MM.1S (cell line): ENCODE results near the gene TMIE.

Experiments used
- DNase-seq: peaks from one replicate; pipeline ENCODE4 v3.0.0-alpha.2; 2015
- H2AFZ ChIP-seq: fragments of 300-600 bp; sonication (generic); 2 replicates; pipeline ENCODE4 v1.6.0; 2016; ENCODE audit warnings: antibody characterized with exemption, low read length
- H3F3A ChIP-seq: fragments of 300-600 bp; sonication (generic); 2 replicates; pipeline ENCODE4 v1.6.1; 2016; ENCODE audit warnings: mild to moderate bottlenecking, antibody characterized with exemption, low read length, moderate library complexity, mixed read lengths; ENCODE audit not compliant: insufficient read depth
- H3K27ac ChIP-seq: fragments of 300-600 bp; sonication (generic); 2 replicates; pipeline ENCODE4 v1.5.1; 2016; ENCODE audit warnings: mild to moderate bottlenecking, low read length
- H3K27me3 ChIP-seq: fragments of 300-600 bp; sonication (generic); replicated peaks from 2 replicates; pipeline ENCODE4 v1.6.0; 2016; ENCODE audit warnings: low read length; ENCODE audit not compliant: insufficient read depth
- H3K36me3 ChIP-seq: fragments of 300-600 bp; sonication (generic); replicated peaks from 2 replicates; pipeline ENCODE4 v1.6.1; 2016; ENCODE audit warnings: mild to moderate bottlenecking, low read length, mixed read lengths; ENCODE audit not compliant: insufficient read depth
- H3K4me1 ChIP-seq: fragments of 300-600 bp; sonication (generic); 2 replicates; pipeline ENCODE4 v1.6.1; 2016; ENCODE audit warnings: low read length, mixed read lengths
- H3K4me2 ChIP-seq: fragments of 300-600 bp; sonication (generic); 2 replicates; pipeline ENCODE4 v1.6.0; 2016; ENCODE audit warnings: low read depth, low read length
- H3K4me3 ChIP-seq: fragments of 300-600 bp; sonication (generic); 2 replicates; pipeline ENCODE4 v1.5.1; 2016; ENCODE audit warnings: low read length, mixed read lengths
- H3K79me2 ChIP-seq: fragments of 300-600 bp; sonication (generic); 2 replicates; pipeline ENCODE4 v1.6.1; 2016; ENCODE audit warnings: mixed run types, low read length, mixed read lengths
- H3K9ac ChIP-seq: fragments of 300-600 bp; sonication (generic); 2 replicates; pipeline ENCODE4 v1.6.1; 2016; ENCODE audit warnings: low read length, mixed read lengths
- H3K9me2 ChIP-seq: fragments of 300-600 bp; sonication (generic); replicated peaks from 2 replicates; pipeline ENCODE4 v1.6.1; 2016; ENCODE audit warnings: mild to moderate bottlenecking, low read length, mixed read lengths; ENCODE audit not compliant: insufficient read depth
- H3K9me3 ChIP-seq: fragments of 300-600 bp; sonication (generic); replicated peaks from 2 replicates; pipeline ENCODE4 v1.6.1; 2016; ENCODE audit warnings: mild to moderate bottlenecking, low read length, mixed read lengths; ENCODE audit not compliant: insufficient read depth
- H4K20me1 ChIP-seq: fragments of 300-600 bp; sonication (generic); 2 replicates; pipeline ENCODE4 v1.6.1; 2016; ENCODE audit warnings: mild to moderate bottlenecking, low read length, moderate library complexity, mixed read lengths; ENCODE audit not compliant: insufficient read depth
- EZH2 ChIP-seq: fragments of 300-600 bp; sonication (generic); optimal IDR thresholded peaks from 2 replicates; pipeline ENCODE3; 2017; ENCODE audit warnings: low read depth, mild to moderate bottlenecking, antibody characterized with exemption, low read length, mixed read lengths
- EZH2phosphoT487 ChIP-seq: fragments of 300-600 bp; sonication (generic); IDR thresholded peaks from 2 replicates; pipeline ENCODE4 v1.6.1; 2018; ENCODE audit warnings: antibody characterized with exemption, low read length
- TF ChIP-seq, protein P1 (sequence below): fragments of 300-600 bp; sonication (generic); IDR thresholded peaks from 2 replicates; pipeline ENCODE4 v1.5.1; 2016; ENCODE audit warnings: antibody characterized with exemption, low read length, mixed read lengths

The TMIE gene

DNA sequence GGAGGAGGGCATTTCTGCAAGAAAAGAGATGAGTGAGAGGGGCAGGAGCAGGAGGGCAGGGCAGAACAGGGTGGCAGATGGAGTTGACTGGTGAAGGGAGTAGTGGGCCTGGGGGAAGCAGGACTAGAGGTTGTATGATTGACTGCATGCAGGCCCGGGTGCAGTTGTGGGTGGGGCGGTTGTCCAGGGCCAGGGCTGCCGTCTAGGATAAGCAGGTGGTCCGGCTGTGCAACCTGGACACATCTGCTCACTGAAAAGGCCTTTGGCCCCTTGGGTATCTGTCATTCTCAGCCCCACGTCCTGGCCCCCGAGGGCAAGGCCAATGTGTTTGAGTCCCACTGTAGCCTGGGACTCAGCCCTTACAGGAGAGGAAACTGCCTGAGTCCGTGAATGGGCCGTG, 33.1 kb upstream of the TMIE start:
- no peak overlapping the region for H3K9ac ChIP-seq
- no peak overlapping the region for H3K4me3 ChIP-seq
- H3K9me3 ChIP-seq = no peaks in the 10 kb centered on the region
- no peak overlapping the region for H2AFZ ChIP-seq
- H4K20me1 ChIP-seq = no peaks in the 10 kb centered on the region
- no peaks in the 10 kb centered on the region for H3K4me1 ChIP-seq
- TF ChIP-seq EZH2phosphoT487 (no peak), EZH2 (no peak)
- TF ChIP-seq, protein P1, sequence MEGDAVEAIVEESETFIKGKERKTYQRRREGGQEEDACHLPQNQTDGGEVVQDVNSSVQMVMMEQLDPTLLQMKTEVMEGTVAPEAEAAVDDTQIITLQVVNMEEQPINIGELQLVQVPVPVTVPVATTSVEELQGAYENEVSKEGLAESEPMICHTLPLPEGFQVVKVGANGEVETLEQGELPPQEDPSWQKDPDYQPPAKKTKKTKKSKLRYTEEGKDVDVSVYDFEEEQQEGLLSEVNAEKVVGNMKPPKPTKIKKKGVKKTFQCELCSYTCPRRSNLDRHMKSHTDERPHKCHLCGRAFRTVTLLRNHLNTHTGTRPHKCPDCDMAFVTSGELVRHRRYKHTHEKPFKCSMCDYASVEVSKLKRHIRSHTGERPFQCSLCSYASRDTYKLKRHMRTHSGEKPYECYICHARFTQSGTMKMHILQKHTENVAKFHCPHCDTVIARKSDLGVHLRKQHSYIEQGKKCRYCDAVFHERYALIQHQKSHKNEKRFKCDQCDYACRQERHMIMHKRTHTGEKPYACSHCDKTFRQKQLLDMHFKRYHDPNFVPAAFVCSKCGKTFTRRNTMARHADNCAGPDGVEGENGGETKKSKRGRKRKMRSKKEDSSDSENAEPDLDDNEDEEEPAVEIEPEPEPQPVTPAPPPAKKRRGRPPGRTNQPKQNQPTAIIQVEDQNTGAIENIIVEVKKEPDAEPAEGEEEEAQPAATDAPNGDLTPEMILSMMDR = no peak
- H3K27me3 ChIP-seq = no peaks in the 10 kb centered on the region
- H3K27ac ChIP-seq = no peak overlapping the region
- no peak for DNase-seq
- H3K9me2 ChIP-seq = no peaks in the 10 kb centered on the region
- H3K36me3 ChIP-seq = no peaks in the 10 kb centered on the region
- H3F3A ChIP-seq = no peaks in the 10 kb centered on the region
- H3K79me2 ChIP-seq = no peaks in the 10 kb centered on the region
- no peak overlapping the region for H3K4me2 ChIP-seq

DNA sequence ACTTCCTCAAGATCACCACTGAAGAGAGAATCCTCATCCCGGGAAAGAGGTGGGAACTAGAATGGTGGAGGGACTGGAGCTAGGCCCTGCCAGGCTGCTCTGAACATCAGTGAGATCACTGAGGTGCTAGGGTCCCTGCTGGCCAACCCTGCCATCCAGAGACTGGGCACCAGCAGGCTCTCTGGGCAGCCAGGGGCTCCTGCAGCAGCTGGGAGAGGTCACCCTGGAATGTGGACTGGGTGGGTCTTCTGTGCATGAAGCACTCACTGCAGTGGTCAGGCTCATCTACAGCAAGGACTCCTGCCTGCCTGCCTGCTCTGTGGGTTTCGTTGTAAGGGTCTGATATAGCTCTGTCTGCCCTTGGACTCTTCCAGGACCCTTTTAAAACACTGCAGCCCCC, 32.6 kb upstream of the TMIE start:
- no peak for DNase-seq
- TF ChIP-seq EZH2phosphoT487 (no peak), EZH2 (no peak)
- TF ChIP-seq, protein P1 = no peak

DNA sequence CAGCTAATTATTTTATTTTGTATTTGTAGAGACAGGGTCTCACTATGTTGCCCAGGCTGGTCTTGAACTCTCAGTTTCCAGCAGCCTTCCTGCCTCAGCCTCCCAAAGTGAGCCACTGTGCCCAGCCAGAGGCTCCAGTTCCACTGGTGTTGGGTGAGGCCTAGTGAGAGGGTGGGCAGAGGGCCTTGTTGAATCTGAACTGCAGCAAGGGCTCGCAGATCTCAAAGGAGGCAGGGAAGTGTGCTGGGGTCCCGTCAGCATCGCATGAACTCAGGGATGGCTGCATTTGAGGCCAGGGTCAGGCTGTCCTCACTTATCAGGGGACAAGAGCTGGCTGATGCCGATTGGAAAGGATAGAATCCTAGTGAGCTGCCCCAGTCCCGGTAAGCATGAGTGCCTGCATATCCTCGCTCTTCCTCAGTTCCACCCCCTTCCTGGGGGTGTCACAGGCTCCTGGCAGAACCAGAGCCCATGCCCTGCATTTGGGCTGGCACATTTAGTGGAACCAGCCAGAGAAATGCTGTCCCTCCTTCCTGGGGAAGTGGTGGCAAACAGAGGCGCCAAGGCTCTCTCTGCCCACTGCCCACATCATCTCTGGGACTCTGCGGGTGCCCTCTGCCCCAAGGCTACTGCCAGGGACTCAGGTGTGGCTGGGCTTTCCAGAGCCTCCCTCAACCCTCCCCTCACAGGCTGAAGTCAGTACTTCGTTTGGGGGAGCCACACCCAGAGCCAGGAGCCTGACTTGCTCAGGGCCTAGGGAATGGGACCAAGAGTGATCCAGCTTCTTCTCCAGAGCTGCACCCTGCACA, 31.8 kb upstream of the TMIE start:
- no peak overlapping the region for H3K27ac ChIP-seq
- H3K9ac ChIP-seq = no peak overlapping the region
- TF ChIP-seq EZH2 (no peak), EZH2phosphoT487 (no peak)
- TF ChIP-seq, protein P1 = no peak
- H3F3A ChIP-seq = no peaks in the 10 kb centered on the region
- H3K79me2 ChIP-seq = no peaks in the 10 kb centered on the region
- H3K9me2 ChIP-seq = no peaks in the 10 kb centered on the region
- no peaks in the 10 kb centered on the region for H3K4me1 ChIP-seq
- no peaks in the 10 kb centered on the region for H3K9me3 ChIP-seq
- H3K27me3 ChIP-seq = no peaks in the 10 kb centered on the region
- DNase-seq = no peak
- no peaks in the 10 kb centered on the region for H3K36me3 ChIP-seq
- H2AFZ ChIP-seq = no peak overlapping the region
- H3K4me2 ChIP-seq = no peak overlapping the region
- H3K4me3 ChIP-seq = no peak overlapping the region
- no peaks in the 10 kb centered on the region for H4K20me1 ChIP-seq

More for the DNA sequence above, 32.6 kb upstream of the TMIE start:
- H3K79me2 ChIP-seq = no peaks in the 10 kb centered on the region
- no peak overlapping the region for H3K27ac ChIP-seq
- no peak overlapping the region for H3K4me3 ChIP-seq
- H3K9ac ChIP-seq = no peak overlapping the region
- H3K4me1 ChIP-seq = no peaks in the 10 kb centered on the region
- no peak overlapping the region for H3K4me2 ChIP-seq
- H4K20me1 ChIP-seq = no peaks in the 10 kb centered on the region
- no peaks in the 10 kb centered on the region for H3K27me3 ChIP-seq
- no peaks in the 10 kb centered on the region for H3F3A ChIP-seq
- H2AFZ ChIP-seq = no peak overlapping the region
- no peaks in the 10 kb centered on the region for H3K9me3 ChIP-seq
- H3K9me2 ChIP-seq = no peaks in the 10 kb centered on the region
- H3K36me3 ChIP-seq = no peaks in the 10 kb centered on the region
